Panc1 (cell line): ENCODE measurements around the gene ALDH1L2. TPM values are rescaled to one million over a fixed set of nuclear protein-coding genes. Genes with fewer than 3 reads are reported as not detected.
"Not testable (repeated sequence)": the region's sequence is repeated elsewhere in the genome, so short reads cannot be mapped to it uniquely, and the experiment has no call there.

Source experiments
- ATAC-seq: fragments of 200-7000 bp; cut with Tn5 transposase; 2 replicates; pipeline ENCODE4 v1.9.1; 2020; ENCODE audit warnings: mild to moderate bottlenecking, moderate library complexity
- BruUV-seq: library from RNA; stranded (reverse); fragments of 400-500 nt; replicated peaks from 2 replicates; lab custom pipeline; 2021; lab: Mats Ljungman, UMichigan
- CTCF ChIA-PET: fragments of 300-600 bp; sonication (Branson Sonifier 250); formaldehyde crosslinking; loops from one replicate; lab custom pipeline; 2022; ENCODE audit warnings: antibody characterized with exemption; lab: Charles Lee
- POLR2A ChIA-PET: fragments of 300-600 bp; sonication (Branson Sonifier 250); formaldehyde crosslinking; loops from one replicate; lab custom pipeline; 2022; ENCODE audit warnings: antibody characterized with exemption; lab: Charles Lee
- DNase-seq: peaks from one replicate; pipeline ENCODE4 v3.0.0-alpha.2; 2010; ENCODE audit warnings: low read depth, low spot score
- H3K27ac ChIP-seq: 2 replicates; pipeline ENCODE4 v1.5.1; 2011; ENCODE audit warnings: mild to moderate bottlenecking, low read length, inconsistent platforms
- H3K27me3 ChIP-seq: fragments of 200-500 bp; sonication (Bioruptor generic); 2 replicates; pipeline ENCODE4 v1.6.0; 2014; ENCODE audit warnings: low read length, inconsistent platforms; ENCODE audit not compliant: control insufficient read depth, insufficient read depth
- H3K36me3 ChIP-seq: fragments of 200-500 bp; sonication (Bioruptor generic); 2 replicates; pipeline ENCODE4 v1.5.1; 2014; ENCODE audit warnings: inconsistent platforms, mild to moderate bottlenecking, low read length, moderate library complexity; ENCODE audit not compliant: control insufficient read depth, insufficient read depth
- H3K4me1 ChIP-seq: 2 replicates; pipeline ENCODE4 v1.5.1; 2011; ENCODE audit warnings: inconsistent platforms, mild to moderate bottlenecking, low read length, moderate library complexity; ENCODE audit not compliant: control insufficient read depth, insufficient read depth
- H3K4me3 ChIP-seq, 2 experiments: 2 replicates each; pipeline ENCODE4 v1.5.1; 2011 to 2012; ENCODE audit warnings: low read depth in 2 of 2, low read length in 2 of 2, mild to moderate bottlenecking in 2 of 2, inconsistent platforms in 1 of 2, moderate library complexity in 1 of 2
- H3K9me3 ChIP-seq: fragments of 200-500 bp; sonication (Bioruptor generic); 2 replicates; pipeline ENCODE4 v1.5.1; 2014; ENCODE audit warnings: low read depth, mild to moderate bottlenecking, inconsistent platforms, low read length, moderate library complexity; ENCODE audit not compliant: control insufficient read depth, insufficient read depth
- POLR2AphosphoS5 ChIP-seq: IDR thresholded peaks from 2 replicates; pipeline ENCODE4 v1.6.1; 2012; ENCODE audit warnings: mild to moderate bottlenecking, low read depth, low read length, moderate library complexity
- SIN3A ChIP-seq: IDR thresholded peaks from 2 replicates; pipeline ENCODE4 v1.6.1; 2012; ENCODE audit warnings: low read depth, mild to moderate bottlenecking, low read length, moderate library complexity, borderline replicate concordance; ENCODE audit not compliant: insufficient read depth
- TCF7L2 ChIP-seq: IDR thresholded peaks from 2 replicates; pipeline ENCODE4 v1.6.1; 2011; ENCODE audit warnings: mild to moderate bottlenecking, low read depth, low read length, inconsistent platforms
- in situ Hi-C: cut with HindIII; loops from 2 replicates; pipeline ENCODE4 v1.10.0; 2016; ENCODE audit warnings: low sequenced_read_pairs, low pct_unique_long_range_greater_than_20kb
- intact Hi-C: fragments of 100-400 bp; cut with micrococcal nuclease; formaldehyde crosslinking; loops from one replicate; pipeline ENCODE4 v1.10.0; 2022; ENCODE audit not compliant: unreplicated experiment
- total RNA-seq: library from RNA; stranded (reverse); gene quantifications from one replicate; pipeline ENCODE4 v1.2.1, GENCODE V29; 2021; ENCODE audit not compliant: unreplicated experiment
- TF ChIP-seq, protein P1 (sequence below), 2 experiments: IDR thresholded peaks; 2 replicates each; pipeline ENCODE4 v1.6.1; 2011 to 2012; ENCODE audit warnings: low read depth in 2 of 2, control low read depth in 1 of 2, low read length in 1 of 2, mild to moderate bottlenecking in 1 of 2, moderate library complexity in 1 of 2; ENCODE audit not compliant: insufficient read depth in 1 of 2
- TF ChIP-seq, protein P2 (sequence below): fragments of 450-650 bp; IDR thresholded peaks from 2 replicates; pipeline ENCODE4 v1.5.1; 2017; ENCODE audit warnings: mild to moderate bottlenecking

ALDH1L2 gene
- total RNA-seq, 1 experiment from 2014 or later, result 2.2 TPM

GRCh38 chr12:105100207-105100985 lies 16.1 kb upstream of the ALDH1L2 start:
- Histone ChIP-seq H3K27ac (no peak overlapping the region), H3K4me1 (no peaks in the 10 kb centered on the region), H3K27me3 (no peaks in the 10 kb centered on the region), H3K36me3 (no peaks in the 10 kb centered on the region), H3K9me3 (no peaks in the 10 kb centered on the region), H3K4me3 (no peak overlapping the region; a peak in 1 of 4 replicates)
- no TSS peak for BruUV-seq
- in situ Hi-C loops, result no loop called here
- TF ChIP-seq, protein P1, sequence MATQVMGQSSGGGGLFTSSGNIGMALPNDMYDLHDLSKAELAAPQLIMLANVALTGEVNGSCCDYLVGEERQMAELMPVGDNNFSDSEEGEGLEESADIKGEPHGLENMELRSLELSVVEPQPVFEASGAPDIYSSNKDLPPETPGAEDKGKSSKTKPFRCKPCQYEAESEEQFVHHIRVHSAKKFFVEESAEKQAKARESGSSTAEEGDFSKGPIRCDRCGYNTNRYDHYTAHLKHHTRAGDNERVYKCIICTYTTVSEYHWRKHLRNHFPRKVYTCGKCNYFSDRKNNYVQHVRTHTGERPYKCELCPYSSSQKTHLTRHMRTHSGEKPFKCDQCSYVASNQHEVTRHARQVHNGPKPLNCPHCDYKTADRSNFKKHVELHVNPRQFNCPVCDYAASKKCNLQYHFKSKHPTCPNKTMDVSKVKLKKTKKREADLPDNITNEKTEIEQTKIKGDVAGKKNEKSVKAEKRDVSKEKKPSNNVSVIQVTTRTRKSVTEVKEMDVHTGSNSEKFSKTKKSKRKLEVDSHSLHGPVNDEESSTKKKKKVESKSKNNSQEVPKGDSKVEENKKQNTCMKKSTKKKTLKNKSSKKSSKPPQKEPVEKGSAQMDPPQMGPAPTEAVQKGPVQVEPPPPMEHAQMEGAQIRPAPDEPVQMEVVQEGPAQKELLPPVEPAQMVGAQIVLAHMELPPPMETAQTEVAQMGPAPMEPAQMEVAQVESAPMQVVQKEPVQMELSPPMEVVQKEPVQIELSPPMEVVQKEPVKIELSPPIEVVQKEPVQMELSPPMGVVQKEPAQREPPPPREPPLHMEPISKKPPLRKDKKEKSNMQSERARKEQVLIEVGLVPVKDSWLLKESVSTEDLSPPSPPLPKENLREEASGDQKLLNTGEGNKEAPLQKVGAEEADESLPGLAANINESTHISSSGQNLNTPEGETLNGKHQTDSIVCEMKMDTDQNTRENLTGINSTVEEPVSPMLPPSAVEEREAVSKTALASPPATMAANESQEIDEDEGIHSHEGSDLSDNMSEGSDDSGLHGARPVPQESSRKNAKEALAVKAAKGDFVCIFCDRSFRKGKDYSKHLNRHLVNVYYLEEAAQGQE (IDR thresholded peaks at IDR 0.05; ENCODE audit: insufficient read depth in 1 of 2, low read depth in 2 of 2, low read length in 1 of 2), result no peak
- TF ChIP-seq POLR2AphosphoS5 (no peak), TCF7L2 (no peak), SIN3A (no peak)
- TF ChIP-seq, protein P2, sequence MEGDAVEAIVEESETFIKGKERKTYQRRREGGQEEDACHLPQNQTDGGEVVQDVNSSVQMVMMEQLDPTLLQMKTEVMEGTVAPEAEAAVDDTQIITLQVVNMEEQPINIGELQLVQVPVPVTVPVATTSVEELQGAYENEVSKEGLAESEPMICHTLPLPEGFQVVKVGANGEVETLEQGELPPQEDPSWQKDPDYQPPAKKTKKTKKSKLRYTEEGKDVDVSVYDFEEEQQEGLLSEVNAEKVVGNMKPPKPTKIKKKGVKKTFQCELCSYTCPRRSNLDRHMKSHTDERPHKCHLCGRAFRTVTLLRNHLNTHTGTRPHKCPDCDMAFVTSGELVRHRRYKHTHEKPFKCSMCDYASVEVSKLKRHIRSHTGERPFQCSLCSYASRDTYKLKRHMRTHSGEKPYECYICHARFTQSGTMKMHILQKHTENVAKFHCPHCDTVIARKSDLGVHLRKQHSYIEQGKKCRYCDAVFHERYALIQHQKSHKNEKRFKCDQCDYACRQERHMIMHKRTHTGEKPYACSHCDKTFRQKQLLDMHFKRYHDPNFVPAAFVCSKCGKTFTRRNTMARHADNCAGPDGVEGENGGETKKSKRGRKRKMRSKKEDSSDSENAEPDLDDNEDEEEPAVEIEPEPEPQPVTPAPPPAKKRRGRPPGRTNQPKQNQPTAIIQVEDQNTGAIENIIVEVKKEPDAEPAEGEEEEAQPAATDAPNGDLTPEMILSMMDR, result no peak
- ATAC-seq (peak; percentile 75; the same call in 1 of the 2 replicates), DNase-seq (no peak)
- CTCF ChIA-PET, result no interaction called here
- intact Hi-C loops, result no loop called here
- POLR2A ChIA-PET, result no interaction called here

DNA sequence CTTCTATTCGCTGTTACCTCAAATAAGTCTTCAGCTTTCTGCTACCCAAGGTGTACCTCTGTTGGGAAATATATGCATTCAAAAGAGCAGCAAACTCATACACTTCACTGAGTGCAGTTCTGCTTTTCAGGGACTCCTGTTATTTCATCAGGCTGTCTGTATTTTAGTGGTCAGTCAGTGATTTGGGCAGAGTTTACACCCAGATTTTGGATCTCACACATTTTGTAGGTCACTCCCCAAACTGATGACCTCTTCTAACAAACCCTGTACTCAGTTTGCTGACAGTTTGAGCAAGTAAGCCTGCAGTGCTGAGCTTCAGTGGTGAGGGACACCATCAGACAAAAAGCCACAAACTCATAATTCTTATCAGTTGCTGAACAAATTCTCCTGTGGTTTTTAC lies 15.1 kb upstream of the ALDH1L2 start:
- in situ Hi-C loops, result no loop called here
- POLR2A ChIA-PET, result no interaction called here

DNA sequence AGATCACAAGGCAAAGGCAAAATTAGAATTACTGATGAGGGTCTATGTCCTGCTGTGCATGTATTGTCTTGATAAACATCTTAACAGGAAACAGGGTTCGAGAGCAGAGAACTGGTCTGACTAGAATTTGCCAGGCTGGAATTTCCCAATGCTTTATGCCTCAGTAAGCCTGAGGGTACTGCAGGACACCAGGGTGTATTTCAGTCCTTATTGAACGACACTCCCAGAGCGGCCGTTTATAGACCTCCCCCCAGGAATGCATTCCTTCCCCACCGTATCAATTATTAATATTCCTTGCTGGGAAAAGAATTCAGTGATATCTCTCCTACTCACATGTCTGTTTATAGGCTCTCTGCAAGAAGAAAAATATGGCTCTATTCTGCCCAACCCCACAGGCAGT lies 11.1 kb upstream of the ALDH1L2 start:
- H3K27me3 ChIP-seq, BruUV-seq, POLR2A ChIA-PET, CTCF ChIA-PET, H3K27ac ChIP-seq, H3K9me3 ChIP-seq, H3K4me3 ChIP-seq, ATAC-seq, DNase-seq, intact Hi-C loops, H3K36me3 ChIP-seq, H3K4me1 ChIP-seq, in situ Hi-C loops: not testable (repeated sequence)

More for the DNA sequence above, 15.1 kb upstream of the ALDH1L2 start:
- Histone ChIP-seq H3K27ac (no peak overlapping the region), H3K36me3 (no peaks in the 10 kb centered on the region), H3K9me3 (no peaks in the 10 kb centered on the region), H3K27me3 (no peaks in the 10 kb centered on the region), H3K4me1 (no peaks in the 10 kb centered on the region), H3K4me3 (no peak overlapping the region)
- CTCF ChIA-PET, result no interaction called here
- ATAC-seq (no peak), DNase-seq (no peak)
- intact Hi-C loops, result no loop called here
- TF ChIP-seq POLR2AphosphoS5 (no peak), TCF7L2 (no peak)
- no TSS peak for BruUV-seq
